Left lobe of liver (tissue), 2 donors: ENCODE results near the gene ZNF415. TPM values are rescaled to one million over a fixed set of nuclear protein-coding genes. Genes with fewer than 3 reads are reported as not detected.
A peak's percentile ranks its signal among the peaks of the same experiment; 100 is the strongest.
"Not testable (repeated sequence)": the region's sequence is repeated elsewhere in the genome, so short reads cannot be mapped to it uniquely, and the experiment has no call there.

ENCODE experiments used
- ATAC-seq: fragments of 200-7000 bp; cut with Tn5 transposase; one replicate; pipeline ENCODE4 v1.9.1; 2020; ENCODE audit warnings: mild to moderate bottlenecking, moderate library complexity
- DNase-seq: peaks from one replicate; pipeline ENCODE4 v3.0.0-alpha.2; 2020; ENCODE audit warnings: low spot score
- total RNA-seq: library from RNA; stranded (reverse); gene quantifications from one replicate; pipeline ENCODE4 v1.2.1, GENCODE V29; 2021
- donor health status: DM: no; HTN: no; CAD: no; lungs with moderate emphysema.
- donor health status: DM: no; HTN: yes; CAD: no.

The ZNF415 gene
- total RNA-seq, 1 donor from 2014 or later = 0.83 TPM

DNA sequence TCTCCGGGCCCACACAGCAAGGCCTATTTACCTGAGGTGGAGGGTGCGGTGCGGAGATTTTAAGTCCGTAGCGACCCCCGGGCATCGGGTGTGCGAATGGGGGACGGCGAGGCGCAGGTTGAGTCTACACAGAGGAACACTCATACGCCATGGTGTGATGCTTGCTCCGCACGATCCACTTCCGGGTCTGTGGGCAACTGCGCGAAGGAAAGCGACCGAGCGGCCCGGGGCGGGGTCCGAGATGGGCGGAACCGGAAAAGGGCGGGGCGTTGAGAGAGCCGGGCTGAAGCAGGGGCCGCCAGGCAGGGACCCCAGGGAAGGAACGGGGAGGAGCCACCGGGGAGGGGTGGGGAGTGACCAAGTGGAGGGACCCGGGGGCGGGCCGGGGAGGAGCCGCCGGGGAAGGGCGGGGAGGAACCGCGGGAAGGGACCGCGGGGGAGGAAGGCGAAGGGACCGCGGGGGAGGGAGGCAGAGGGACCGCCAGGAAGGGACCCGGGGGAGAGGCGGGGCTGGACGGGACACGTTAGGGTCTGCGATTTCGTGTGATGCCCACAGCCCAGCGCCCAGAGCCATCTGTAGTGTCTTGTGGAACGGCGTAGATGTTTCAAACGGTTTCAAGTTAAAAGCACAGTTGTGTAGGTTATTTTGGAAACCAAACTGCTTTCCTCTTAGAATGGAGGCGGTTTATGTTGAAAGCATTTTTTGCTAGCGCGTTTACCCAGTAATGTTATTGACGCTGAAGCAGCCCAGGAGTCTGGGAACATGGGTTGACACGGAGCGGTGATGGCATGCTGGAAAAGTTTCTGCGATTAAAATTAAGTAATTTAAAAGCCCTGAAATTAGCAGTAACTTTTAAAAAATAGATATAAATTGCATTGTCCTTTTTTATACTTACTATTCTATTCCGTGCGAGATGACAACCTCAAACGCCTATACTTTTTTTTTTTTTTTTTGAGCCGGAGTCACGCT, 29.2 kb downstream of the ZNF415 start, which contains the start of gene ZNF160:
Gene ZNF160, minus strand, starts transcription at position 189 of the 970 bp plus-strand sequence. CDS start 17,146 bp downstream, outside the sequence.
- peak; percentile 99 for ATAC-seq
- DNase-seq = peak; percentile 95

GRCh38 chr19:53102756-53103233, 29.9 kb downstream of the ZNF415 start:
- ATAC-seq (peak; percentile 10), DNase-seq (peak; percentile 47)

GRCh38 chr19:53102206-53102755, 30.4 kb downstream of the ZNF415 start:
- no peak for DNase-seq
- ATAC-seq = no peak

DNA sequence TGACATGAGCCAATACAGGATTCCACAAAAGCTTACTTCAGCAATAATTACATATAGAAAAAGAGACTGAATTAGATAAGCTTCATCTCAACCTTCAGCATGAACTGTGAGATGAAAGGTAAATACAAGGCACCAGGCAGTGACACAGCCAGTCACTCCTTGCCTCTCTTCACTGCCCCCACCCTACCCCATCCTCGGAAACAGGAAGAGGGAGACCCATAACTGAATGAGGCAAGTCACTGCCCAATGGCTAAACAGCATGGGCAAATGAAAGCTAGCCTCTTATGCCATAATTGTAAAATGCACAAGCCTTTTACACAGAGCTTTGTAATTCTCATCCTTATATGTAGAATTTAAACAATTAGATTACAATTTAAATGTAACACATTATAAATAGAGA, 31.2 kb downstream of the ZNF415 start:
- ATAC-seq (no peak), DNase-seq (no peak)

- not testable (repeated sequence) for ATAC-seq, DNase-seq
Observed at GRCh38 chr19:53098570-53098969, 34.1 kb downstream of the ZNF415 start.

- not testable (repeated sequence) for ATAC-seq, DNase-seq
Observed at GRCh38 chr19:53096982-53097690, 35.6 kb downstream of the ZNF415 start.

GRCh38 chr19:53096579-53096978, 36.1 kb downstream of the ZNF415 start:
- DNase-seq, ATAC-seq: not testable (repeated sequence)

DNA sequence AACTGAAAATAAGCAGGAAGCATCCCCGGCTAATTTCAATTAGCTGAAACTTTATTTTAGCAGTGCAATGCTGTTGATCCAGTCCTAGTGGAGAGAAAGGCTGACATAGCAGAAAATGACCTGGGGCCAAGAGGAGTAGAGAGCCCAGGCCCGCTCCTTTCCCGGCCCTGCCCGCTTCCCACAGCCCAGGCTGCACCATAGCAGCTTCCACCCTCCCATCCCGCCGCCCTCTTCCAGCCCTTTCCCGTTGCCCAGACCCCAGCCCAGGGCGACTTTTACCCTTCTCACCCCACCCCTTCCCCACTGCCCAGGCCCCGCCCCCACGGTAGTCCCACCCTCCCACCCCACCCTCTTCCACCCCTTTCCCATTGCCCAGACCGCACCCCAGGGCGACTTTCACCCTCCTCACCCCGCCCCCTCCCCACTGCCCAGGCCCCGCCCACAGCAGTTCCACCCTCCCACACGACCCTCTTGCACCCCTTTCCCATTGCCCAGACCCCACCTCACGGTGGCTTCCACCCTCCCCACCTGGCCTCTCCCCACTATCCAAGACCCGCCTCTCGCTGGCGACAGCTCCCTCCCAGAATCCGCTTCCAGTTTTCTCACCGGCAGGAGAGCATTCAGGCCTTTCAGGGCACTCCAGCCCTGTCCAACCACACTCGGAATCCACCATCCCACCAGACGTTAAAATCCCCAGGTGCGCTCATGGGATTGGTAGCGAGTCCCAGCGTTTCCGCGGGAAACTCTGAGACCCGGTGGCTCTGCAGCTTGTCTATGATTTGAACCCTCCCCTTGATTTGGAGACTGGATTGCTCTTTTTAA, 37.7 kb downstream of the ZNF415 start:
- no peak for DNase-seq
- no peak for ATAC-seq

- no peak for DNase-seq
- ATAC-seq = no peak
Observed at GRCh38 chr19:53092723-53093122, 40.0 kb downstream of the ZNF415 start.

DNA sequence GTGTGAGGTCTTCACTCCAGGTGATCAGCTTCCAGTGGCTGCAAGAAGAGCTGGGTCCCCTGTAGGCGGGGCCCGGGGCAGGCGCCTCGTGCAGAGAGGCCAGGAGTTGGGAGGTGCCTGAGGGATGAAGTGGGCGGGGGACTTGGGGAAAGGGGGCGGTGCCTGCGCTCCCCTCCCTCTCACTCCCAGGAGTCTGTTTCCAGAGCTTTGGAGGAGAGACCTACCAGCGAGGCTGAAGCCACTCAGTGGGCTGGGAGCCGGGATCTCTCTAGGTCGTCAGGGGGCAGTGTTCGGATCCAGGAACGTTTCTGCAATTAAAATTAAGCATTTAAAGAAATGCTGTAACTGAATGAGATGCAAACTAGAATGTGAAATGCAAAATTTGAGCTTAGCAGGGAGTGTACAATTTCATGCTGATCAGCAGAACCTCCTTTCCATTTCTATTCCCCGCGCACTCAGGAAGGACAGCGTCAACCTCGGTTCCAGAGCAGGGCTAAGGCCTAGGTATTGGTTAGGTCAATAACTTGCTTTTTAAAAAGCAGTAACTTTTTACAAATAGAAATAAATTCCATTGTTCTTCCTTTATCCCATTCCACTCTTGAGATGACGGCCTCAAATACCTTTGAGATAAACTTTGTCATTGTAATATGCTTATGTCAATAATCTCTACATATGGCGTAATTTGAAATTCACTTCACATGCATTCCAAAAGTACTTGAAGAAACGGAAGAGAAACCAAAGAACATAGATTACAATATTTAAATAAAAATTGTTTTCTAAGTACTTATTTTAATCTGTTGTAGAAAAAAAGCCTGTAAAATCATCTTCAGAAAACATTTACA, 41.1 kb downstream of the ZNF415 start:
- ATAC-seq = no peak
- DNase-seq = no peak

DNA sequence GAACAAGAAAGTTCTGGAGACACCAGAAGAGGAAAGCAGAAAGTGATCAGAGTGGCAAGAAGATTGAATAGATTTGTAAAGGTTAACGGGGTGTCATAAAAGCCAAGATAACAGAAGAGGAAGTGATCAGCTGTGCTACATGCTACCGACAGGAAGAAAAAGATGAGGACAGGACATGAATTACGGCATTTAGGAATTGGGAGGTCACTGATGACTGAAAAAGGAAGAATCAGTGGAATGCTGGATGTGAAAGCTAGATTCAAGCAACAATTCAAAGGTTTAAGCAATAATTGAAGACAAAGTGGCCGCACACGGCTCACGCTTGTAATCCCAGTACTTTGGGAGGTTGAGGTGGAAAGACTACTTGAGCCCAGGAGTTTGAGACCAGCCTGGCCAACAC, 44.6 kb downstream of the ZNF415 start:
- DNase-seq = no peak
- no peak for ATAC-seq

GRCh38 chr19:53086949-53087348, 45.8 kb downstream of the ZNF415 start:
- ATAC-seq (peak; percentile 73), DNase-seq (peak; percentile 55)

DNA sequence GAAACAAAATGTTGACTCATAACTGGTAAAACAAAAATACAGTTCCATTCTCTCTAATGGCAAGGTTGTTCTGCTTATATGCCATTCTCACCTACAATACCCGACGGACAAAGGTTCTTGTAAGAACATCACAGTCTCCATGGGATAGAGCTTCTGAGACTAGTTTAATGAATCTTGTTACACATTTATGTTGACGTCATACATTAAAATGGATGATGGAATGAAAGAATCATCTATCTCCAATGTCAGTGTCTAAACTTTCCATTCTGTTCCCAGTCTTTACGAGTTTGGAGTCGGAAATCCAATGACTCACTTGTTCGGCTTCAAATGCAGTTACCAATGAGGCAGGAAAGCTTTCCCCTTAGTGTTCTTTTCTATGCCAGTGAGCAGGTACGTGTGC, 47.2 kb downstream of the ZNF415 start:
- ATAC-seq (no peak), DNase-seq (no peak)

- no peak for DNase-seq
- ATAC-seq = no peak
Observed at GRCh38 chr19:53082929-53083328, 49.8 kb downstream of the ZNF415 start.

DNA sequence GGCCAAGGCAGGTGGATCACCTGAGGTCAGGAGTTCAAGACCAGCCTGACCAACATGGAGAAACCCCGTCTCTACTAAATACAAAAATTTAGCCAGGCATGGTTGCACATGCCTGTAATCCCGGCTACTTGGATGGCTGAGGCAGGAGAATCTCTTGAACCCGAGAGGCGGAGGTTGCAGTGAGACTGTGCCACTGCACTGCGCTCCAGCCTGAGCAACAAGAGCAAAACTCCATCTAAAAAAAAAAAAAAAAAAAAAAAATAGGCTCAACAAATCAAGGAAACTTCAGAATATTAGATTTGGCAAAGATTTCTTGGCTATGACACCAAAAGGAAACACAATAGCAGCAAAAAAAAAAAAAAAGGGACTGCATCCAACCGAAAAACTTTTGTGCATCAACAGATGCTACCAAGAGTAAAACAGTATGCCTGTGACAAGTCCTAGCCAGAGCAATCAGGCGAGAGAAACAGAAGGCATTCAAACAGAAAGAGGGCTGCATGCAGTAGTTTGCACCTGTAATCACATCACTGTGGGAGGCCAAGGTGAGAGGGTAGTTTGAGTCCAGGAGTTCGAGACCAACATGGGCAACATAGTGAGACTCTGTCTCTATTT, 53.3 kb downstream of the ZNF415 start:
- DNase-seq (no peak), ATAC-seq (no peak)

- ATAC-seq (no peak), DNase-seq (no peak)
Observed at GRCh38 chr19:53078668-53079067, 54.0 kb downstream of the ZNF415 start.

GRCh38 chr19:53076984-53077383, 55.7 kb downstream of the ZNF415 start:
- peak; percentile 52 for ATAC-seq
- no peak for DNase-seq

- DNase-seq (no peak), ATAC-seq (no peak)
Observed at GRCh38 chr19:53068834-53069233, 63.9 kb downstream of the ZNF415 start.

DNA sequence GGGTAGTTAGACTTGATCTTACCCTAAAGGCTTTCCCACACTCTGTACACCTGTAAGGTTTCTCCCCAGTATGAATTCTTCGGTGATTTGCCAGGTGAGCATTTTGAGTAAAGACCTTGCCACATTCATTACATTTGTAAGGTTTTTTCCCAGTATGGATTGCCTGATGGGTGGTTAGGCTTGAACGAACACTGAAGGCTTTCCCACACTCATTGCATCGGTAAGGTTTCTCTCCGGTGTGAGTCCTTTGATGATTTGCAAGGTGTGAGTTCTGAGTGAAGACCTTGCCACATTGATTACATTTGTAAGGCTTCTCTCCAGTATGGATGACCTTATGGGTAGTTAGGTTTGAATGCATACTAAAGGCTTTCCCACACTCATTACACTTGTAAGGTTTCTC, 64.5 kb downstream of the ZNF415 start:
- DNase-seq (no peak), ATAC-seq (no peak)
